Measurements from ENCODE around the gene FKBP2. TPM values are rescaled to one million over a fixed set of nuclear protein-coding genes. Genes with fewer than 3 reads are reported as not detected.
"Not testable (repeated sequence)": the region's sequence is repeated elsewhere in the genome, so short reads cannot be mapped to it uniquely, and the experiment has no call there.

FKBP2 gene
- total and polyA plus RNA-seq, 4 experiments from 2014 or later: 41.4 to 107 (median 76.3) TPM

- no peaks in the 10 kb centered on the region for H3K36me3 ChIP-seq (ENCODE audit: insufficient read depth, low read length)
- H3K27me3 Mint-ChIP-seq: no peaks in the 10 kb centered on the region
- H3K27ac ChIP-seq (ENCODE audit: low read depth, low read length): no peak overlapping the region
- ChIA-PET POLR2A (ENCODE audit: partially characterized antibody) (interaction anchor here (0.8 to 38.9 kb wide), 11 partner anchors 8 to 891 kb away, joined by 3 to 937 read pairs (median 52); partner anchors contain the start of genes BAD, DNAJC4, ESRRA and FERMT3), CTCF (ENCODE audit: partially characterized antibody) (interaction anchor here (0.6 to 10.5 kb wide), 6 partner anchors 16 to 60 kb away, joined by 3 to 121 read pairs (median 3); partner anchors contain the start of genes CATSPERZ, ESRRA and FERMT3)
- intact Hi-C loops (cut with micrococcal nuclease): loop anchor here (10.0 kb wide), 1 partner anchor 531 kb away; the partner anchor contains the start of gene SF1
- peak overlapping the region in 6 of 7 donors; percentile 70 to 82 (median 76) for H3K27ac Mint-ChIP-seq
- no peaks in the 10 kb centered on the region for H3K9me3 Mint-ChIP-seq
- peaks cover 16 to 66% (median 37%) of the 10 kb centered on the region in 4 donors for H3K4me1 Mint-ChIP-seq
- H3K36me3 Mint-ChIP-seq: peaks cover 0 to 30% of the 10 kb centered on the region in 2 donors
- no peak overlapping the region for H3K4me3 ChIP-seq (ENCODE audit: low read length in 2 of 2)
- DNase-seq: no peak
- H3K4me1 ChIP-seq (ENCODE audit: insufficient read depth, low read length): peaks cover 46% of the 10 kb centered on the region
- no peaks in the 10 kb centered on the region for H3K27me3 ChIP-seq (ENCODE audit: insufficient read depth, low read length)
- H3K9me3 ChIP-seq (ENCODE audit: control insufficient read depth in 1 of 2, low read length in 2 of 2): no peaks in the 10 kb centered on the region
- H3K4me3 Mint-ChIP-seq: peak overlapping the region; percentile 27 to 83 (median 62)
Observed at GRCh38 chr11:64243236-64243854, 2.5 kb downstream of the FKBP2 start.

- CTCF ChIA-PET (ENCODE audit: partially characterized antibody): interaction anchor here (0.7 to 10.5 kb wide), 4 partner anchors 17 to 59 kb away, joined by 3 to 121 read pairs (median 40); partner anchors contain the start of genes CATSPERZ, ESRRA and FERMT3
- Histone ChIP-seq H3K27ac (ENCODE audit: low read depth, low read length) (no peak overlapping the region), H3K4me1 (ENCODE audit: insufficient read depth, low read length) (peaks cover 46% of the 10 kb centered on the region), H3K4me3 (ENCODE audit: low read length in 2 of 2) (no peak overlapping the region), H3K36me3 (ENCODE audit: insufficient read depth, low read length) (no peaks in the 10 kb centered on the region), H3K27me3 (ENCODE audit: insufficient read depth, low read length) (no peaks in the 10 kb centered on the region), H3K9me3 (ENCODE audit: control insufficient read depth in 1 of 2, low read length in 2 of 2) (no peaks in the 10 kb centered on the region)
- peaks cover 16 to 68% (median 36%) of the 10 kb centered on the region in 4 donors for H3K4me1 Mint-ChIP-seq
- POLR2A ChIA-PET (ENCODE audit: partially characterized antibody): interaction anchor here (0.8 to 38.9 kb wide), 9 partner anchors 7 to 74 kb away, joined by 4 to 937 read pairs (median 54); partner anchors contain the start of genes BAD, DNAJC4, ESRRA and FERMT3
- peak overlapping the region in 6 of 7 donors; percentile 12 to 77 (median 40) for H3K27ac Mint-ChIP-seq
- peaks cover 0 to 27% of the 10 kb centered on the region in 2 donors for H3K36me3 Mint-ChIP-seq
- H3K4me3 Mint-ChIP-seq: peak overlapping the region in 6 of 8 donors; percentile 9 to 68 (median 23)
- H3K9me3 Mint-ChIP-seq: no peaks in the 10 kb centered on the region
- H3K27me3 Mint-ChIP-seq: no peaks in the 10 kb centered on the region
- intact Hi-C loops (cut with micrococcal nuclease): loop anchor here (10.0 kb wide), 1 partner anchor 531 kb away; the partner anchor contains the start of gene SF1
- no peak for DNase-seq
Observed at GRCh38 chr11:64244107-64244506, 3.2 kb downstream of the FKBP2 start.

GRCh38 chr11:64244966-64245365, 4.1 kb downstream of the FKBP2 start:
- ChIA-PET CTCF (ENCODE audit: partially characterized antibody) (interaction anchor here (0.6 to 10.5 kb wide), 7 partner anchors 19 to 437 kb away, joined by 3 to 121 read pairs (median 4); partner anchors contain the start of genes CATSPERZ, ESRRA and FERMT3), POLR2A (ENCODE audit: partially characterized antibody) (interaction anchor here (0.9 to 38.9 kb wide), 16 partner anchors 9 to 1370 kb away, joined by 3 to 937 read pairs (median 16); partner anchors contain the start of genes BAD, CATSPERZ, CCDC88B and DNAJC4)
- Mint-ChIP-seq H3K9me3 (no peaks in the 10 kb centered on the region), H3K27ac (peak overlapping the region in 5 of 7 donors; percentile 67 to 94 (median 87)), H3K36me3 (peaks cover 0 to 27% of the 10 kb centered on the region in 2 donors), H3K4me1 (peaks cover 13 to 74% (median 34%) of the 10 kb centered on the region in 4 donors), H3K27me3 (no peaks in the 10 kb centered on the region), H3K4me3 (peak overlapping the region in 7 of 8 donors; percentile 84 to 92 (median 87))
- intact Hi-C loops (cut with micrococcal nuclease): loop anchor here (10.0 kb wide), 1 partner anchor 530 kb away; the partner anchor contains the start of gene SF1
- H3K9me3 ChIP-seq (ENCODE audit: control insufficient read depth in 1 of 2, low read length in 2 of 2): no peaks in the 10 kb centered on the region
- peaks cover 47% of the 10 kb centered on the region for H3K4me1 ChIP-seq (ENCODE audit: insufficient read depth, low read length)
- DNase-seq: no peak
- no peaks in the 10 kb centered on the region for H3K27me3 ChIP-seq (ENCODE audit: insufficient read depth, low read length)
- peak overlapping the region; percentile 52 for H3K27ac ChIP-seq (ENCODE audit: low read depth, low read length)
- peak overlapping the region in 1 of 2 donors; percentile 57 for H3K4me3 ChIP-seq (ENCODE audit: low read length in 2 of 2)
- H3K36me3 ChIP-seq (ENCODE audit: insufficient read depth, low read length): no peaks in the 10 kb centered on the region

- Histone ChIP-seq H3K36me3 (ENCODE audit: insufficient read depth, low read length) (no peaks in the 10 kb centered on the region), H3K27ac (ENCODE audit: low read depth, low read length) (peak overlapping the region; percentile 52), H3K9me3 (ENCODE audit: control insufficient read depth in 1 of 2, low read length in 2 of 2) (no peaks in the 10 kb centered on the region), H3K4me1 (ENCODE audit: insufficient read depth, low read length) (peaks cover 47% of the 10 kb centered on the region), H3K27me3 (ENCODE audit: insufficient read depth, low read length) (no peaks in the 10 kb centered on the region), H3K4me3 (ENCODE audit: low read length in 2 of 2) (peak overlapping the region; percentile 57 to 95)
- Mint-ChIP-seq H3K36me3 (peaks cover 0 to 23% of the 10 kb centered on the region in 2 donors), H3K4me1 (peaks cover 8 to 72% (median 31%) of the 10 kb centered on the region in 4 donors), H3K27ac (peak overlapping the region; percentile 67 to 94 (median 87)), H3K9me3 (no peaks in the 10 kb centered on the region), H3K27me3 (no peaks in the 10 kb centered on the region), H3K4me3 (peak overlapping the region; percentile 83 to 92 (median 86))
- CTCF ChIA-PET (ENCODE audit: partially characterized antibody): interaction anchor here (0.6 to 10.5 kb wide), 9 partner anchors 18 to 438 kb away, joined by 3 to 121 read pairs (median 4); partner anchors contain the start of genes CATSPERZ, ESRRA, FERMT3 and NUDT22
- POLR2A ChIA-PET (ENCODE audit: partially characterized antibody): interaction anchor here (0.5 to 38.9 kb wide), 18 partner anchors 9 to 1370 kb away, joined by 3 to 937 read pairs (median 14); partner anchors contain the start of genes BAD, CATSPERZ, CCDC88B and DNAJC4
- intact Hi-C loops (cut with micrococcal nuclease): loop anchor here (10.0 kb wide), 1 partner anchor 529 kb away; the partner anchor contains the start of gene SF1
- DNase-seq: peak in 1 of 5 donors; percentile 71
Observed at GRCh38 chr11:64245401-64245796, 4.5 kb downstream of the FKBP2 start.

- no peaks in the 10 kb centered on the region for H3K9me3 Mint-ChIP-seq
- POLR2A ChIA-PET (ENCODE audit: partially characterized antibody): interaction anchor here (0.5 to 38.9 kb wide), 22 partner anchors 7 to 1391 kb away, joined by 3 to 937 read pairs (median 6); partner anchors contain the start of genes BAD, CATSPERZ, CCDC88B and DNAJC4
- Histone ChIP-seq H3K4me3 (ENCODE audit: low read length in 2 of 2) (peak overlapping the region; percentile 57 to 95), H3K9me3 (ENCODE audit: control insufficient read depth in 1 of 2, low read length in 2 of 2) (no peaks in the 10 kb centered on the region), H3K27me3 (ENCODE audit: insufficient read depth, low read length) (no peaks in the 10 kb centered on the region), H3K36me3 (ENCODE audit: insufficient read depth, low read length) (no peaks in the 10 kb centered on the region), H3K4me1 (ENCODE audit: insufficient read depth, low read length) (peaks cover 49% of the 10 kb centered on the region), H3K27ac (ENCODE audit: low read depth, low read length) (peak overlapping the region; percentile 52)
- peaks cover 0 to 17% of the 10 kb centered on the region in 2 donors for H3K36me3 Mint-ChIP-seq
- H3K4me3 Mint-ChIP-seq: peak overlapping the region; percentile 83 to 92 (median 86)
- DNase-seq: peak in 4 of 5 donors; percentile 28 to 93 (median 36)
- peak overlapping the region; percentile 67 to 94 (median 87) for H3K27ac Mint-ChIP-seq
- intact Hi-C loops (cut with micrococcal nuclease): loop anchor here (1.0 to 10.0 kb wide), 4 partner anchors 39 to 529 kb away; partner anchors contain the start of genes ESRRA, GPR137 and SF1
- CTCF ChIA-PET (ENCODE audit: partially characterized antibody): interaction anchor here (0.7 to 10.5 kb wide), 9 partner anchors 17 to 71 kb away, joined by 3 to 121 read pairs (median 4); partner anchors contain the start of genes CATSPERZ, ESRRA, FERMT3 and NUDT22
- H3K4me1 Mint-ChIP-seq: peaks cover 9 to 71% (median 29%) of the 10 kb centered on the region in 4 donors
- no peaks in the 10 kb centered on the region for H3K27me3 Mint-ChIP-seq
Observed at GRCh38 chr11:64245797-64246620, 5.1 kb downstream of the FKBP2 start.

GRCh38 chr11:64246621-64246870, 5.7 kb downstream of the FKBP2 start:
- DNase-seq; H3K9me3 Mint-ChIP-seq; H3K27ac ChIP-seq (ENCODE audit: low read depth, low read length); H3K27me3 ChIP-seq (ENCODE audit: insufficient read depth, low read length); H3K9me3 ChIP-seq (ENCODE audit: control insufficient read depth in 1 of 2, low read length in 2 of 2); H3K27me3 Mint-ChIP-seq; H3K36me3 ChIP-seq (ENCODE audit: insufficient read depth, low read length): not testable (repeated sequence)
- Mint-ChIP-seq H3K36me3 (peaks cover 0 to 13% of the 10 kb centered on the region in 2 donors), H3K27ac (peak overlapping the region in 4 of 7 donors; percentile 83 to 92 (median 86)), H3K4me1 (peaks cover 9 to 67% (median 29%) of the 10 kb centered on the region in 4 donors), H3K4me3 (peak overlapping the region; percentile 83 to 92 (median 87))
- Histone ChIP-seq H3K4me3 (ENCODE audit: low read length in 2 of 2) (peak overlapping the region in 1 of 2 donors; percentile 98), H3K4me1 (ENCODE audit: insufficient read depth, low read length) (peaks cover 51% of the 10 kb centered on the region)
- POLR2A ChIA-PET (ENCODE audit: partially characterized antibody): interaction anchor here (0.8 to 38.9 kb wide), 17 partner anchors 8 to 408 kb away, joined by 3 to 937 read pairs (median 15); partner anchors contain the start of genes BAD, CATSPERZ, DNAJC4 and ESRRA
- intact Hi-C loops (cut with micrococcal nuclease): loop anchor here (1.0 to 10.0 kb wide), 4 partner anchors 39 to 528 kb away; partner anchors contain the start of genes ESRRA, GPR137 and SF1
- CTCF ChIA-PET (ENCODE audit: partially characterized antibody): interaction anchor here (0.7 to 10.5 kb wide), 5 partner anchors 20 to 71 kb away, joined by 3 to 121 read pairs (median 5); partner anchors contain the start of genes CATSPERZ, ESRRA, FERMT3 and NUDT22

Measured in CD4-positive, alpha-beta memory T cell (primary cell).